Body of pancreas (tissue), 4 donors: ENCODE measurements around the gene SORCS2. TPM values are rescaled to one million over a fixed set of nuclear protein-coding genes. Genes with fewer than 3 reads are reported as not detected.

Experiments
- ATAC-seq: fragments of 150-250 bp; one replicate; pipeline ENCODE4 v1.9.1; 2016
- DNase-seq, 4 donors: peaks; one replicate each; pipeline ENCODE4 v3.0.0-alpha.2; 2019
- H3K27ac ChIP-seq, 4 donors: fragments of 200-600 bp; sonication (generic); 1 replicate in 3 of 4; 2 replicates in 1 of 4; pipeline versions ENCODE4 v1.5.1 to v1.6.1; 2016 to 2019; ENCODE audit warnings: mild to moderate bottlenecking in 1 of 4, mixed read lengths in 1 of 4, moderate library complexity in 1 of 4
- H3K27me3 ChIP-seq, 2 donors: fragments of 200-600 bp; sonication (generic); one replicate each; pipeline ENCODE4 v1.6.0; 2016; ENCODE audit warnings: mild to moderate bottlenecking in 1 of 2
- H3K36me3 ChIP-seq, 2 donors: fragments of 200-600 bp; sonication (generic); replicated peaks in 1 of 2; 2 replicates each; pipeline ENCODE4 v1.5.1; 2016; ENCODE audit warnings: low read depth in 2 of 2; ENCODE audit not compliant: insufficient read depth in 1 of 2
- H3K4me1 ChIP-seq: fragments of 200-600 bp; sonication (generic); one replicate; pipeline ENCODE4 v1.6.0; 2016
- H3K4me3 ChIP-seq, 2 donors: fragments of 200-600 bp; sonication (generic); 1 replicate in 1 of 2; 2 replicates in 1 of 2; pipeline ENCODE4 v1.5.1; 2016 to 2019
- H3K9me3 ChIP-seq, 3 donors: fragments of 200-600 bp; sonication (generic); 1 replicate in 2 of 3; 2 replicates in 1 of 3; pipeline ENCODE4 v1.5.1; 2016
- POLR2A ChIP-seq, 3 donors: fragments of 450-650 bp; IDR thresholded peaks; one replicate each; pipeline ENCODE4 v1.6.1; 2016; ENCODE audit warnings: antibody characterized with exemption in 3 of 3, mild to moderate bottlenecking in 2 of 3
- WGBS, 2 donors: methylation state at CpG; one replicate each; pipeline ENCODE4 v1.1.5; 2017; 5-methylcytosine and 5-hydroxymethylcytosine counted together
- intact Hi-C: fragments of 100-400 bp; cut with DNase I; formaldehyde crosslinking; loops from one replicate; pipeline ENCODE4 v1.15.1; 2023
- total RNA-seq, 2 donors: library from RNA; depleted of rRNA; stranded (reverse); fragments of >200 nt; gene quantifications; one replicate each; pipeline ENCODE4 v1.1.0, GENCODE V29; 2016
- TF ChIP-seq, protein P1 (sequence below), 7 experiments: fragments of 450-650 bp in 4 of 7; fragments of 200-600 bp in 3 of 7; sonication (generic) in 3 of 7; IDR thresholded peaks; one replicate each; pipeline ENCODE4 v1.5.1; 2016 to 2019; ENCODE audit warnings: antibody characterized with exemption in 7 of 7

Gene SORCS2
- total RNA-seq, 2 donors from 2014 or later, result 0.26 to 0.33 TPM

DNA sequence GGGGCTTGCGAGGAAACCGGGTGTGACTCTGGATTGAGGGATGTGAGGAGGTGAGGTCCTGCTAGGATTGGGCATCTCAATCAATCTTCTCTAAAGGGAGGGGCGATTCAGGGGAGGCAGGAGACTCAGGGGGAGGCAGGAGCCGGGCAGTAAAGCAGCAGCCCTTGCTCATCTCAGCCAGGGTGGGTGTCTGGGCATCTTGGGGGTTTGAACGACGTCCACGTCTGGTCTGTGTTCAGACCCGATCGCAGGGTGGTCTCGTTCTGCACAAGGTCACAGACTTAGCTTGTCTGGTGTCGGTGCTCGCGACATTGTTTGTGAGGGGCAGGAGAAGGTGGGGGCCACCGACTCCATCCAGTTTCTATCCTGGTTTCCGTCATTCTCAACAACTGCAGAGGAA is 473.7 kb downstream of the SORCS2 start:
- DNase-seq, result no peak
- no peaks in the 10 kb centered on the region for H3K36me3 ChIP-seq
- H3K4me3 ChIP-seq, result no peak overlapping the region
- H3K27ac ChIP-seq, result no peak overlapping the region
- TF ChIP-seq, protein P1, sequence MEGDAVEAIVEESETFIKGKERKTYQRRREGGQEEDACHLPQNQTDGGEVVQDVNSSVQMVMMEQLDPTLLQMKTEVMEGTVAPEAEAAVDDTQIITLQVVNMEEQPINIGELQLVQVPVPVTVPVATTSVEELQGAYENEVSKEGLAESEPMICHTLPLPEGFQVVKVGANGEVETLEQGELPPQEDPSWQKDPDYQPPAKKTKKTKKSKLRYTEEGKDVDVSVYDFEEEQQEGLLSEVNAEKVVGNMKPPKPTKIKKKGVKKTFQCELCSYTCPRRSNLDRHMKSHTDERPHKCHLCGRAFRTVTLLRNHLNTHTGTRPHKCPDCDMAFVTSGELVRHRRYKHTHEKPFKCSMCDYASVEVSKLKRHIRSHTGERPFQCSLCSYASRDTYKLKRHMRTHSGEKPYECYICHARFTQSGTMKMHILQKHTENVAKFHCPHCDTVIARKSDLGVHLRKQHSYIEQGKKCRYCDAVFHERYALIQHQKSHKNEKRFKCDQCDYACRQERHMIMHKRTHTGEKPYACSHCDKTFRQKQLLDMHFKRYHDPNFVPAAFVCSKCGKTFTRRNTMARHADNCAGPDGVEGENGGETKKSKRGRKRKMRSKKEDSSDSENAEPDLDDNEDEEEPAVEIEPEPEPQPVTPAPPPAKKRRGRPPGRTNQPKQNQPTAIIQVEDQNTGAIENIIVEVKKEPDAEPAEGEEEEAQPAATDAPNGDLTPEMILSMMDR (IDR thresholded peaks at IDR 0.05), result no peak
- no peak for TF ChIP-seq POLR2A (IDR thresholded peaks at IDR 0.05)
- intact Hi-C loops, result no loop called here
- no peak for ATAC-seq
- no peaks in the 10 kb centered on the region for H3K9me3 ChIP-seq
- 65 to 74% methylated on average over 9 to 15 of the region's 15 CpGs for WGBS, 2 donors
- no peaks in the 10 kb centered on the region for H3K27me3 ChIP-seq
- H3K4me1 ChIP-seq, result no peaks in the 10 kb centered on the region

GRCh38 chr4:7666744-7667143 is 474.4 kb downstream of the SORCS2 start:
- no peak overlapping the region for H3K27ac ChIP-seq
- DNase-seq (no peak), ATAC-seq (no peak)
- H3K4me1 ChIP-seq, result no peaks in the 10 kb centered on the region
- intact Hi-C loops, result no loop called here
- WGBS, 2 donors, result 80 to 88% methylated on average over 6 of the region's 6 CpGs
- H3K9me3 ChIP-seq, result no peaks in the 10 kb centered on the region
- TF ChIP-seq, protein P1 (IDR thresholded peaks at IDR 0.05), result no peak
- no peak for TF ChIP-seq POLR2A (IDR thresholded peaks at IDR 0.05)
- no peaks in the 10 kb centered on the region for H3K36me3 ChIP-seq
- H3K27me3 ChIP-seq, result no peaks in the 10 kb centered on the region
- no peak overlapping the region for H3K4me3 ChIP-seq

GRCh38 chr4:7668271-7668670 is 475.9 kb downstream of the SORCS2 start:
- ATAC-seq, result no peak
- Histone ChIP-seq H3K27ac (no peak overlapping the region), H3K27me3 (no peaks in the 10 kb centered on the region), H3K4me1 (no peaks in the 10 kb centered on the region), H3K36me3 (no peaks in the 10 kb centered on the region), H3K9me3 (no peaks in the 10 kb centered on the region), H3K4me3 (no peak overlapping the region)
- TF ChIP-seq, protein P1 (IDR thresholded peaks at IDR 0.05), result no peak
- TF ChIP-seq POLR2A (IDR thresholded peaks at IDR 0.05), result no peak
- intact Hi-C loops, result no loop called here
- no peak for DNase-seq
- WGBS, 2 donors, result 66 to 71% methylated on average over 4 of the region's 4 CpGs

GRCh38 chr4:7668826-7669225 is 476.5 kb downstream of the SORCS2 start:
- 49 to 71% methylated on average over 4 of the region's 4 CpGs for WGBS, 2 donors
- Histone ChIP-seq H3K27ac (no peak overlapping the region), H3K4me1 (no peaks in the 10 kb centered on the region), H3K4me3 (no peak overlapping the region), H3K36me3 (no peaks in the 10 kb centered on the region), H3K9me3 (no peaks in the 10 kb centered on the region), H3K27me3 (no peaks in the 10 kb centered on the region)
- no peak for ATAC-seq
- TF ChIP-seq POLR2A (IDR thresholded peaks at IDR 0.05), result no peak
- TF ChIP-seq, protein P1 (IDR thresholded peaks at IDR 0.05), result no peak
- intact Hi-C loops, result no loop called here
- DNase-seq, result no peak

- no peak overlapping the region for H3K4me3 ChIP-seq
- H3K36me3 ChIP-seq, result no peaks in the 10 kb centered on the region
- no peaks in the 10 kb centered on the region for H3K27me3 ChIP-seq
- H3K4me1 ChIP-seq, result no peaks in the 10 kb centered on the region
- TF ChIP-seq, protein P1 (IDR thresholded peaks at IDR 0.05), result no peak
- TF ChIP-seq POLR2A (IDR thresholded peaks at IDR 0.05), result no peak
- intact Hi-C loops, result no loop called here
- WGBS, 2 donors, result 59 to 67% methylated on average over 4 of the region's 4 CpGs
- no peaks in the 10 kb centered on the region for H3K9me3 ChIP-seq
- ATAC-seq, result no peak
- DNase-seq, result no peak
- H3K27ac ChIP-seq, result no peak overlapping the region
Measured at GRCh38 chr4:7672601-7673000, 480.3 kb downstream of the SORCS2 start.
